Cardiac fibroblast (primary cell): Measurements from ENCODE around the gene PMPCA.

Source experiments
- DNase-seq, 2 donors: peaks; one replicate each; pipeline versions ENCODE4 v3.0.0 to v3.0.0-alpha.2; 2010; ENCODE audit warnings: low read depth in 2 of 2
- H3K4me3 ChIP-seq, 2 donors: replicated peaks in 1 of 2; 1 replicate in 1 of 2; 2 replicates in 1 of 2; pipeline ENCODE4 v1.5.1; 2011; ENCODE audit warnings: low read depth in 2 of 2, low read length in 2 of 2, mild to moderate bottlenecking in 2 of 2, moderate library complexity in 1 of 2
- TF ChIP-seq, protein P1 (sequence below): IDR thresholded peaks from one replicate; pipeline ENCODE4 v1.5.1; 2011; ENCODE audit warnings: low read depth, mild to moderate bottlenecking, low read length, inconsistent platforms

The PMPCA gene

DNA sequence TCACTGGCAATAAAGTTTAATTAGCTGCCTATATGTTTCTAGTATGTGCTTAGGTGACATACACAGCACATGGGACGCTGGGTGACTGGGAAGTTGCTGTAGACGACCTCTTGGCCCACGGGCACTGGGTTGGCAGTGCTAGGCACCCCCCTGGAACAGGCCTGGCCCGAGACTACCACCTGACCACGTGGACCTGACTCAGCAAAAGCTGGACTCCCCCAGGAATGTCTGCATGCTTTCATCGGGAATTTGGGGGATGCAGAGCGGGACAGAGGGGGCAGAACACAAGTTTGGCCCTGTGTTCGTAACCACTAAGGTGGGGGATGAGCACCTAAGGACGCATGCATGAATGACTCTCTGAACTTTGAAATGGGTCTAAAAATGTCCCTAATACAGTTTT is 45.8 kb downstream of the PMPCA start:
- TF ChIP-seq, protein P1, sequence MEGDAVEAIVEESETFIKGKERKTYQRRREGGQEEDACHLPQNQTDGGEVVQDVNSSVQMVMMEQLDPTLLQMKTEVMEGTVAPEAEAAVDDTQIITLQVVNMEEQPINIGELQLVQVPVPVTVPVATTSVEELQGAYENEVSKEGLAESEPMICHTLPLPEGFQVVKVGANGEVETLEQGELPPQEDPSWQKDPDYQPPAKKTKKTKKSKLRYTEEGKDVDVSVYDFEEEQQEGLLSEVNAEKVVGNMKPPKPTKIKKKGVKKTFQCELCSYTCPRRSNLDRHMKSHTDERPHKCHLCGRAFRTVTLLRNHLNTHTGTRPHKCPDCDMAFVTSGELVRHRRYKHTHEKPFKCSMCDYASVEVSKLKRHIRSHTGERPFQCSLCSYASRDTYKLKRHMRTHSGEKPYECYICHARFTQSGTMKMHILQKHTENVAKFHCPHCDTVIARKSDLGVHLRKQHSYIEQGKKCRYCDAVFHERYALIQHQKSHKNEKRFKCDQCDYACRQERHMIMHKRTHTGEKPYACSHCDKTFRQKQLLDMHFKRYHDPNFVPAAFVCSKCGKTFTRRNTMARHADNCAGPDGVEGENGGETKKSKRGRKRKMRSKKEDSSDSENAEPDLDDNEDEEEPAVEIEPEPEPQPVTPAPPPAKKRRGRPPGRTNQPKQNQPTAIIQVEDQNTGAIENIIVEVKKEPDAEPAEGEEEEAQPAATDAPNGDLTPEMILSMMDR, result no peak
- no peak for DNase-seq
- H3K4me3 ChIP-seq, result no peak overlapping the region

DNA sequence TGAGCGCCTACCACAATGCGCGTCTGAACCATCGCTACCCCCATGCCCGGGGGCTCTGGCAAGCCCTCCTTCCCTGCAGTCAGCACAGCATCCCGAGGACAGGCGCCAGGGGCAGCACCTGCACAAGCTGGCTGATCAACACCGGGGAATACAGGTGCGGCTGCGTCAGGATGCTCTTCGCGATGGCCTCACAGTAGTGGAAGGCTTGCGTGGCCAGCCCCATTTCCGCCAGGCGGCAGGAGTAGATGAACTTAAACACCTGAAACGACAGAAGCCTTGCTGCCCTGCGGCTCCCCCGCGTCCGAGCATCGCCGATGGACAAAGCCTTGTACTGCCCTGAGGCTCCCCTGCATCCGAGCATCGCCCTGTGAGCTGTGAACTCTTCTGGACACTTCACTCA is 46.9 kb downstream of the PMPCA start:
- TF ChIP-seq, protein P1, result no peak
- H3K4me3 ChIP-seq, result no peak overlapping the region
- no peak for DNase-seq

DNA sequence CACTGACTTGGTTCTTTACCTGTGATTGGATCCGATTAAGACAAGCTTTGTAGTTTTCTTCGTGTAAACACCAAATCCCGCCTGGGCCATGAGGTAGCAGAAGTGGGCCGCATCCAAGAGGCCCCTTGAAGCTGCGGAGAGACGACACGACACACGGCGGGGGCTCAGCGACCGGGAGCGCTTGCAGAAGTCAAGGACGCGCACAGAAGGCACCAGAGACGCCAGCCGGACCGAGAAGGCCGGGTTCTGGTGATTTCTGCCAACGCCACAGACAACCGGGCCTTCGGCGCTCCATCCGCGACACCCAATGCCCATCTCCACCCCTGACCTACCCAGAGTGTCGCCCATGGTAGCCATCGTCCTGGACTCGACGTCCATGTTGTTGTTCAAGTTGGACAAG is 49.0 kb downstream of the PMPCA start:
- no peak for DNase-seq
- TF ChIP-seq, protein P1, result no peak

DNA sequence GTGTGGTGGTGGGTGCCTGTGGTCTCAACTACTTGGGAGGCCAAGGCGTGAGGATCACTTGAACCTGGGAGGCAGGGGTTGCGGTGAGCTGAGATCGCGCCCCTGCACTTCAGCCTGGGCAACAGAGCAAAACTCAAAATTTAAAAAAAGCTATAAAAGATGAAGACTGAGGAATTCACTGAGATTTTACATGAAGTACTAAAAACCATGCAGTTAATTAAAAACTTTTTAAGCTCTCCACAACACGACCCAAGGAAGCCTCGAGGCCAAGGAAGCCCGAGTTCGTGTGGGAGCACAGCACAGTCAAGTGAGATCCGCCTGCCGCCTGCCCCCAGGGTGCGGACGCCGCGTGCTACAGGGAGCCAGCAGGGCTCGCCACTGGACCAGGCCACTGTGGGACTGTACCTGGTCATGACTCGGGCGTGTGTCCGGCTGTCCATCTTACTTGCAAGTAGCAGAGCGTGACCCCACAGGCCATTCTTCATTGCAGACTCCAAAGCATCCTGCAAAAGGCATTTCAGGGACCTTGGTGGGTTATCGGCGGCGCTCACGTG is 50.4 kb downstream of the PMPCA start:
- TF ChIP-seq, protein P1, result no peak
- no peak for DNase-seq
- no peak overlapping the region for H3K4me3 ChIP-seq

More for the DNA sequence above, 49.0 kb downstream of the PMPCA start:
- no peak overlapping the region for H3K4me3 ChIP-seq

DNA sequence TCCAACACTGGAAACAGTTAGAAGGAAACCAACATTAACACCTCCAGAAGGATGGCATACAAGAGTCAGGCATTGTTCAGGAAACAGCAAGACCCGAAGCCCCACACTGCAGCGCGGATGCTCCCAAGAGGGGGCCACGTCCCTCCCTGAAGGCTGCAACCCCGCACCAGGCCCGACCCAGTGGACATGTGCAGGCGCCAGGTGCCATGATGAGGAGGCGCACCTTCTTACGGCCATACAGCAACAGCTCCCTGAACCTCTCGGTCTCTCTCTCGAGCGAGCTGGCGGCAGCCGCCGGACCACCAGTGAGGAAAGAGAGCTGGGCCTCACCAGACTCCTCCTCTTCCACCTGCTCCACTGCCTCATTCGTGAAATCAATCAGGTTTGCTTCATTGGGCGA is 52.2 kb downstream of the PMPCA start:
- H3K4me3 ChIP-seq, result no peak overlapping the region
- TF ChIP-seq, protein P1, result no peak
- no peak for DNase-seq

DNA sequence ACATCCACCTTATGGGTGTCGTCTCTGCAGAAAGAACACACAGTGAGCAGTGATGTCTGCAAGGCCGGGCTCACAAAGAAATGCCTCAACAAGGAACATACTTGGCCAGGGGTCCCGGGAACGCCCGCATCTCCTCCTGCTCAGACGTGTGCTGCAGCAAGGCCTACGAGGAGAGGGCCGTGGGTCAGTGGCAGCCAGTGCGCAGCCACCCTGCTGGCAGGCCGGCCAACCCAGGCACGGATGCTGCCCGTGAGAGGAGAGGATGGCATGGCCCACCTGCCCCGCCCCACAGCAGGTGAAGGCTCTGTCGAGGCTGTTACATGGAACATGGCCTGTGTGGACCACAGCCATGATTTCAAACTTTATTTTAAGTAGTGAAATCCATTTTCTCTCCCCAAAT is 53.1 kb downstream of the PMPCA start:
- DNase-seq, result no peak
- H3K4me3 ChIP-seq, result no peak overlapping the region
- TF ChIP-seq, protein P1, result no peak

DNA sequence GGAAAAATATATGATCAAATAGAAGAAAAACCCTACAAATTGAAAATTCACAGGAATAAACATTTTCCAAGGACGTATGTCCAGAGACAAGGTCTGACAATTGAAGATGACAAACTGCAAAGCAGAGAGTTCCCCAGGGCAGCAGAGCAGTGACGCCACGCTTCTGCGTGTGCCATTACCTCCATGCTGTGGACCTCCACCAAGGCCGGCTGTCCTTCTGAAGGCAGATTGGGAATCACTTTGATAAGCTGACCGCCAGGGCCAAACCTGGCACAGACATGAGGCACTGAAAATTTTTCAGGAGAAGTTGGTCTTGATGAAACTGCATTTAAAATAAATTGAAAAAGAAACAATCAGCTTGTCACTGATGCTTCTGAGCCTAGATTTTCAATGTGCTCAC is 53.8 kb downstream of the PMPCA start:
- no peak overlapping the region for H3K4me3 ChIP-seq
- no peak for DNase-seq
- TF ChIP-seq, protein P1, result no peak
